GM18867 (cell line): ENCODE data around the gene EFNB3.

Source experiments
- ATAC-seq: cut with Tn5 transposase; IDR thresholded peaks from one replicate; pipeline ENCODE4 v1.9.1; 2021; ENCODE audit warnings: mild to moderate bottlenecking, moderate library complexity; ENCODE audit not compliant: unreplicated experiment

EFNB3 gene

GRCh38 chr17:7697828-7698588 is 7.0 kb upstream of the EFNB3 start:
- ATAC-seq = no peak

- no peak for ATAC-seq
Observed at GRCh38 chr17:7700510-7700909, 4.5 kb upstream of the EFNB3 start.

- no peak for ATAC-seq
Observed at GRCh38 chr17:7701681-7702080, 3.3 kb upstream of the EFNB3 start.

GRCh38 chr17:7702776-7703175 is 2.2 kb upstream of the EFNB3 start:
- ATAC-seq = no peak

- no peak for ATAC-seq
Observed at GRCh38 chr17:7703584-7704479, 1.2 kb upstream of the EFNB3 start.

GRCh38 chr17:7705269-7706255 is 560 bp downstream of the EFNB3 start:
- ATAC-seq = no peak

- no peak for ATAC-seq
Observed at GRCh38 chr17:7706631-7707354, 1.8 kb downstream of the EFNB3 start.

GRCh38 chr17:7707446-7707845 is 2.4 kb downstream of the EFNB3 start:
- ATAC-seq = no peak

GRCh38 chr17:7707858-7708750 is 3.1 kb downstream of the EFNB3 start:
- no peak for ATAC-seq

- ATAC-seq = no peak
Observed at GRCh38 chr17:7709031-7709430, 4.0 kb downstream of the EFNB3 start.

- no peak for ATAC-seq
Observed at GRCh38 chr17:7710301-7710700, 5.3 kb downstream of the EFNB3 start.

GRCh38 chr17:7711051-7711755 is 6.2 kb downstream of the EFNB3 start:
- no peak for ATAC-seq

GRCh38 chr17:7712111-7712771 is 7.2 kb downstream of the EFNB3 start:
- no peak for ATAC-seq

- no peak for ATAC-seq
Observed at GRCh38 chr17:7713782-7714181, 8.8 kb downstream of the EFNB3 start.

- no peak for ATAC-seq
Observed at GRCh38 chr17:7714721-7715594, 10.0 kb downstream of the EFNB3 start.

GRCh38 chr17:7715936-7716886 is 11.2 kb downstream of the EFNB3 start:
- no peak for ATAC-seq
